ENCODE measurements around the gene KLHL21.

DNA sequence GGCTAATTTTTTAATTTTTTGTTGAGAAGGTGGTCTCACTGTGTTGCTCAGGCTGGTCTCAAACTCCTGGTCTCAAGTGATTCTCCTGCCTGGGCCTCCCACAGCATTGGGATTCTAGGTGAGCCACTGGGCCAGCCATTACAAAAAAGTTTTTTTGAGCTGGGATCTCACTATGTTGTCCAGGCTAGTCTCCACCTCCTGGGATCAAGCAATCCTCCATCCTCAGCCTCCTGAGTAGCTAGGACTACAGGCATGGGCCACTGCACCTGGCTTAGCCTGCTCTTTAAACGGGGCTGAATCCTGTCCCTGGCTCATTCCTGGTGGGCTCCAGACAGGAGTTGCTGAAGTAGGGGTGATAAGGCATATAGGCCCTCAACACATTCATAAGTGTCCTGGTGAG lies 45.1 kb downstream of the KLHL21 start:
- no peak for TF ChIP-seq ZBTB8A (IDR thresholded peaks at IDR 0.05; ENCODE audit: partially characterized antibody)
- TF ChIP-seq SMARCC2 (IDR thresholded peaks at IDR 0.05; ENCODE audit: low read depth) = no peak
- TF ChIP-seq, protein P1, sequence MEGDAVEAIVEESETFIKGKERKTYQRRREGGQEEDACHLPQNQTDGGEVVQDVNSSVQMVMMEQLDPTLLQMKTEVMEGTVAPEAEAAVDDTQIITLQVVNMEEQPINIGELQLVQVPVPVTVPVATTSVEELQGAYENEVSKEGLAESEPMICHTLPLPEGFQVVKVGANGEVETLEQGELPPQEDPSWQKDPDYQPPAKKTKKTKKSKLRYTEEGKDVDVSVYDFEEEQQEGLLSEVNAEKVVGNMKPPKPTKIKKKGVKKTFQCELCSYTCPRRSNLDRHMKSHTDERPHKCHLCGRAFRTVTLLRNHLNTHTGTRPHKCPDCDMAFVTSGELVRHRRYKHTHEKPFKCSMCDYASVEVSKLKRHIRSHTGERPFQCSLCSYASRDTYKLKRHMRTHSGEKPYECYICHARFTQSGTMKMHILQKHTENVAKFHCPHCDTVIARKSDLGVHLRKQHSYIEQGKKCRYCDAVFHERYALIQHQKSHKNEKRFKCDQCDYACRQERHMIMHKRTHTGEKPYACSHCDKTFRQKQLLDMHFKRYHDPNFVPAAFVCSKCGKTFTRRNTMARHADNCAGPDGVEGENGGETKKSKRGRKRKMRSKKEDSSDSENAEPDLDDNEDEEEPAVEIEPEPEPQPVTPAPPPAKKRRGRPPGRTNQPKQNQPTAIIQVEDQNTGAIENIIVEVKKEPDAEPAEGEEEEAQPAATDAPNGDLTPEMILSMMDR (IDR thresholded peaks at IDR 0.05 in 2 of 3, conservative IDR thresholded peaks at IDR 0.05 in 1 of 3; ENCODE audit: insufficient read depth in 2 of 3, low read depth in 1 of 3, low read length in 3 of 3) = no peak
- no peak for TF ChIP-seq ZBED1 (IDR thresholded peaks at IDR 0.05)
- TF ChIP-seq VEZF1 (CRISPR knock-in tag; IDR thresholded peaks at IDR 0.05) = no peak
- TF ChIP-seq, protein P2, sequence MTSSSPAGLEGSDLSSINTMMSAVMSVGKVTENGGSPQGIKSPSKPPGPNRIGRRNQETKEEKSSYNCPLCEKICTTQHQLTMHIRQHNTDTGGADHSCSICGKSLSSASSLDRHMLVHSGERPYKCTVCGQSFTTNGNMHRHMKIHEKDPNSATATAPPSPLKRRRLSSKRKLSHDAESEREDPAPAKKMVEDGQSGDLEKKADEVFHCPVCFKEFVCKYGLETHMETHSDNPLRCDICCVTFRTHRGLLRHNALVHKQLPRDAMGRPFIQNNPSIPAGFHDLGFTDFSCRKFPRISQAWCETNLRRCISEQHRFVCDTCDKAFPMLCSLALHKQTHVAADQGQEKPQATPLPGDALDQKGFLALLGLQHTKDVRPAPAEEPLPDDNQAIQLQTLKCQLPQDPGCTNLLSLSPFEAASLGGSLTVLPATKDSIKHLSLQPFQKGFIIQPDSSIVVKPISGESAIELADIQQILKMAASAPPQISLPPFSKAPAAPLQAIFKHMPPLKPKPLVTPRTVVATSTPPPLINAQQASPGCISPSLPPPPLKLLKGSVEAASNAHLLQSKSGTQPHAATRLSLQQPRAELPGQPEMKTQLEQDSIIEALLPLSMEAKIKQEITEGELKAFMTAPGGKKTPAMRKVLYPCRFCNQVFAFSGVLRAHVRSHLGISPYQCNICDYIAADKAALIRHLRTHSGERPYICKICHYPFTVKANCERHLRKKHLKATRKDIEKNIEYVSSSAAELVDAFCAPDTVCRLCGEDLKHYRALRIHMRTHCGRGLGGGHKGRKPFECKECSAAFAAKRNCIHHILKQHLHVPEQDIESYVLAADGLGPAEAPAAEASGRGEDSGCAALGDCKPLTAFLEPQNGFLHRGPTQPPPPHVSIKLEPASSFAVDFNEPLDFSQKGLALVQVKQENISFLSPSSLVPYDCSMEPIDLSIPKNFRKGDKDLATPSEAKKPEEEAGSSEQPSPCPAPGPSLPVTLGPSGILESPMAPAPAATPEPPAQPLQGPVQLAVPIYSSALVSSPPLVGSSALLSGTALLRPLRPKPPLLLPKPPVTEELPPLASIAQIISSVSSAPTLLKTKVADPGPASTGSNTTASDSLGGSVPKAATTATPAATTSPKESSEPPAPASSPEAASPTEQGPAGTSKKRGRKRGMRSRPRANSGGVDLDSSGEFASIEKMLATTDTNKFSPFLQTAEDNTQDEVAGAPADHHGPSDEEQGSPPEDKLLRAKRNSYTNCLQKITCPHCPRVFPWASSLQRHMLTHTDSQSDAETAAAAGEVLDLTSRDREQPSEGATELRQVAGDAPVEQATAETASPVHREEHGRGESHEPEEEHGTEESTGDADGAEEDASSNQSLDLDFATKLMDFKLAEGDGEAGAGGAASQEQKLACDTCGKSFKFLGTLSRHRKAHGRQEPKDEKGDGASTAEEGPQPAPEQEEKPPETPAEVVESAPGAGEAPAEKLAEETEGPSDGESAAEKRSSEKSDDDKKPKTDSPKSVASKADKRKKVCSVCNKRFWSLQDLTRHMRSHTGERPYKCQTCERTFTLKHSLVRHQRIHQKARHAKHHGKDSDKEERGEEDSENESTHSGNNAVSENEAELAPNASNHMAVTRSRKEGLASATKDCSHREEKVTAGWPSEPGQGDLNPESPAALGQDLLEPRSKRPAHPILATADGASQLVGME (CRISPR knock-in tag; IDR thresholded peaks at IDR 0.05) = no peak
- no peak for TF ChIP-seq ATF3 (IDR thresholded peaks at IDR 0.05)
- no peak for TF ChIP-seq ATF3 (CRISPR knock-in tag; conservative IDR thresholded peaks at IDR 0.05)
